HL-60 (cell line): Measurements from ENCODE around the gene PEX10.

ENCODE experiments used
- TF ChIP-seq, protein P1 (sequence below): IDR thresholded peaks from one replicate; pipeline ENCODE4 v1.5.1; 2011; ENCODE audit warnings: low read length, control low read depth, inconsistent platforms; ENCODE audit not compliant: insufficient read depth
- TF ChIP-seq, protein P2 (sequence below): IDR thresholded peaks from 2 replicates; pipeline ENCODE4 v1.6.1; 2012; ENCODE audit warnings: low read depth; ENCODE audit not compliant: insufficient replicate concordance

- TF ChIP-seq, protein P1, sequence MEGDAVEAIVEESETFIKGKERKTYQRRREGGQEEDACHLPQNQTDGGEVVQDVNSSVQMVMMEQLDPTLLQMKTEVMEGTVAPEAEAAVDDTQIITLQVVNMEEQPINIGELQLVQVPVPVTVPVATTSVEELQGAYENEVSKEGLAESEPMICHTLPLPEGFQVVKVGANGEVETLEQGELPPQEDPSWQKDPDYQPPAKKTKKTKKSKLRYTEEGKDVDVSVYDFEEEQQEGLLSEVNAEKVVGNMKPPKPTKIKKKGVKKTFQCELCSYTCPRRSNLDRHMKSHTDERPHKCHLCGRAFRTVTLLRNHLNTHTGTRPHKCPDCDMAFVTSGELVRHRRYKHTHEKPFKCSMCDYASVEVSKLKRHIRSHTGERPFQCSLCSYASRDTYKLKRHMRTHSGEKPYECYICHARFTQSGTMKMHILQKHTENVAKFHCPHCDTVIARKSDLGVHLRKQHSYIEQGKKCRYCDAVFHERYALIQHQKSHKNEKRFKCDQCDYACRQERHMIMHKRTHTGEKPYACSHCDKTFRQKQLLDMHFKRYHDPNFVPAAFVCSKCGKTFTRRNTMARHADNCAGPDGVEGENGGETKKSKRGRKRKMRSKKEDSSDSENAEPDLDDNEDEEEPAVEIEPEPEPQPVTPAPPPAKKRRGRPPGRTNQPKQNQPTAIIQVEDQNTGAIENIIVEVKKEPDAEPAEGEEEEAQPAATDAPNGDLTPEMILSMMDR, result no peak
- TF ChIP-seq, protein P2, sequence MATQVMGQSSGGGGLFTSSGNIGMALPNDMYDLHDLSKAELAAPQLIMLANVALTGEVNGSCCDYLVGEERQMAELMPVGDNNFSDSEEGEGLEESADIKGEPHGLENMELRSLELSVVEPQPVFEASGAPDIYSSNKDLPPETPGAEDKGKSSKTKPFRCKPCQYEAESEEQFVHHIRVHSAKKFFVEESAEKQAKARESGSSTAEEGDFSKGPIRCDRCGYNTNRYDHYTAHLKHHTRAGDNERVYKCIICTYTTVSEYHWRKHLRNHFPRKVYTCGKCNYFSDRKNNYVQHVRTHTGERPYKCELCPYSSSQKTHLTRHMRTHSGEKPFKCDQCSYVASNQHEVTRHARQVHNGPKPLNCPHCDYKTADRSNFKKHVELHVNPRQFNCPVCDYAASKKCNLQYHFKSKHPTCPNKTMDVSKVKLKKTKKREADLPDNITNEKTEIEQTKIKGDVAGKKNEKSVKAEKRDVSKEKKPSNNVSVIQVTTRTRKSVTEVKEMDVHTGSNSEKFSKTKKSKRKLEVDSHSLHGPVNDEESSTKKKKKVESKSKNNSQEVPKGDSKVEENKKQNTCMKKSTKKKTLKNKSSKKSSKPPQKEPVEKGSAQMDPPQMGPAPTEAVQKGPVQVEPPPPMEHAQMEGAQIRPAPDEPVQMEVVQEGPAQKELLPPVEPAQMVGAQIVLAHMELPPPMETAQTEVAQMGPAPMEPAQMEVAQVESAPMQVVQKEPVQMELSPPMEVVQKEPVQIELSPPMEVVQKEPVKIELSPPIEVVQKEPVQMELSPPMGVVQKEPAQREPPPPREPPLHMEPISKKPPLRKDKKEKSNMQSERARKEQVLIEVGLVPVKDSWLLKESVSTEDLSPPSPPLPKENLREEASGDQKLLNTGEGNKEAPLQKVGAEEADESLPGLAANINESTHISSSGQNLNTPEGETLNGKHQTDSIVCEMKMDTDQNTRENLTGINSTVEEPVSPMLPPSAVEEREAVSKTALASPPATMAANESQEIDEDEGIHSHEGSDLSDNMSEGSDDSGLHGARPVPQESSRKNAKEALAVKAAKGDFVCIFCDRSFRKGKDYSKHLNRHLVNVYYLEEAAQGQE, result no peak
Observed at GRCh38 chr1:2417083-2417832, 4.9 kb upstream of the PEX10 start.
